K562 (cell line): ENCODE measurements around the gene MTA1. TPM values are rescaled to one million over a fixed set of nuclear protein-coding genes. Genes with fewer than 3 reads are reported as not detected.

ENCODE experiments used
- ATAC-seq: fragments of 200-7000 bp; cut with Tn5 transposase; 3 replicates; pipeline ENCODE4 v1.9.1; 2020; ENCODE audit warnings: moderate library complexity
- BruUV-seq: library from RNA; stranded (reverse); fragments of 400-500 nt; replicated peaks from 2 replicates; lab custom pipeline; 2021; lab: Mats Ljungman, UMichigan
- CTCF ChIA-PET: fragments of 300-600 bp; formaldehyde crosslinking; extraction: SDS; loops from one replicate; lab custom pipeline; 2021; ENCODE audit warnings: low intra/inter-chr PET ratio; lab: Yijun Ruan, JAX
- POLR2A ChIA-PET: fragments of 300-600, 350-650 bp; sonication (Branson Sonifier 250); formaldehyde crosslinking; extraction: SDS; loops from one replicate; lab custom pipeline; 2021; ENCODE audit warnings: antibody characterized with exemption, inconsistent platforms; lab: Yijun Ruan, JAX
- DNase-seq, 4 experiments: peaks; one replicate each; pipeline versions ENCODE4 v3.0.0 to v3.0.0-alpha.2; 2011 to 2018; ENCODE audit warnings: low spot score in 3 of 4, mixed read lengths in 3 of 4; ENCODE audit errors: extremely low read depth in 1 of 4
- FAIRE-seq: peaks from 2 replicates; lab custom pipeline; 2011; peaks lifted over from hg19 to GRCh38; lab: Jason Lieb, UNC
- H2AFZ ChIP-seq: 2 replicates; pipeline ENCODE4 v1.6.0; 2011; ENCODE audit warnings: low read depth, low read length, control low read depth, inconsistent platforms
- H3K27ac ChIP-seq: fragments of 200-600 bp; 3 replicates; pipeline ENCODE4 v1.8.0; 2011; ENCODE audit warnings: low read depth, mild to moderate bottlenecking, control low read depth, inconsistent platforms, low read length, moderate library complexity, mixed read lengths; ENCODE audit errors: extremely low read depth
- H3K27me3 ChIP-seq, 2 experiments: fragments of 300-600 bp in 1 of 2; 2 replicates in 1 of 2; 3 replicates in 1 of 2; pipeline versions ENCODE4 v1.6.0 to v1.8.0; 2011; ENCODE audit warnings: inconsistent platforms in 2 of 2, low read length in 2 of 2, mild to moderate bottlenecking in 1 of 2, mixed read lengths in 1 of 2, moderate library complexity in 1 of 2; ENCODE audit not compliant: control insufficient read depth in 2 of 2, insufficient read depth in 2 of 2
- H3K36me3 ChIP-seq: fragments of 300-600 bp; 3 replicates; pipeline ENCODE4 v1.8.0; 2011; ENCODE audit warnings: mild to moderate bottlenecking, low read length, inconsistent platforms; ENCODE audit not compliant: control insufficient read depth, insufficient read depth
- H3K4me1 ChIP-seq, 2 experiments: fragments of 200-600 bp in 1 of 2; replicated peaks in 1 of 2; 2 replicates in 1 of 2; 3 replicates in 1 of 2; pipeline versions ENCODE4 v1.5.1 to v1.8.0; 2011; ENCODE audit warnings: inconsistent platforms in 2 of 2, low read length in 2 of 2, mild to moderate bottlenecking in 1 of 2, mixed read lengths in 1 of 2, moderate library complexity in 1 of 2; ENCODE audit not compliant: control insufficient read depth in 2 of 2, insufficient read depth in 2 of 2
- H3K4me2 ChIP-seq: 2 replicates; pipeline ENCODE4 v1.6.1; 2011; ENCODE audit warnings: low read length, control low read depth, inconsistent platforms, mixed read lengths; ENCODE audit not compliant: insufficient read depth
- H3K4me3 ChIP-seq: fragments of 200-600 bp; sonication (generic), shearing (Covaris generic); 2 replicates; pipeline ENCODE4 v1.5.1; 2016; ENCODE audit warnings: control low read depth, inconsistent platforms
- H3K79me2 ChIP-seq: fragments of 200-600 bp; 3 replicates; pipeline ENCODE4 v1.8.0; 2011; ENCODE audit warnings: low read length, inconsistent platforms; ENCODE audit not compliant: control insufficient read depth, insufficient read depth
- H3K9ac ChIP-seq, 2 experiments: 2 replicates each; pipeline versions ENCODE4 v1.6.0 to v1.6.1; 2011; ENCODE audit warnings: low read depth in 2 of 2, low read length in 2 of 2, control low read depth in 1 of 2, inconsistent platforms in 1 of 2, mild to moderate bottlenecking in 1 of 2, mixed read lengths in 1 of 2; ENCODE audit not compliant: insufficient read depth in 1 of 2
- H3K9me1 ChIP-seq: one replicate; pipeline ENCODE4 v1.6.0; 2011; ENCODE audit warnings: inconsistent platforms, mild to moderate bottlenecking, low read length, moderate library complexity; ENCODE audit not compliant: control insufficient read depth, insufficient read depth
- H3K9me3 ChIP-seq: replicated peaks from 2 replicates; pipeline ENCODE4 v1.5.1; 2011; ENCODE audit warnings: low read depth, low read length, inconsistent platforms; ENCODE audit not compliant: control insufficient read depth, insufficient read depth
- H4K20me1 ChIP-seq: replicated peaks from 2 replicates; pipeline ENCODE4 v1.6.1; 2011; ENCODE audit warnings: low read length, inconsistent platforms, mixed read lengths; ENCODE audit not compliant: control insufficient read depth, insufficient read depth
- KDM1A ChIP-seq, 2 experiments: fragments of 450-650 bp; IDR thresholded peaks; 2 replicates each; pipeline ENCODE4 v1.6.1; 2016; ENCODE audit warnings: mild to moderate bottlenecking in 2 of 2
- MTA2 ChIP-seq: fragments of 450-650 bp; IDR thresholded peaks from 2 replicates; pipeline ENCODE4 v1.6.1; 2016; ENCODE audit warnings: low read depth
- ZBTB33 ChIP-seq: sonication (generic); formaldehyde crosslinking; IDR thresholded peaks from 2 replicates; pipeline ENCODE4 v1.8.1; 2023; ENCODE audit warnings: mild to moderate bottlenecking, missing genetic modification reagents
- ZMIZ1 ChIP-seq, 2 experiments: fragments of 150-350 bp in 1 of 2; IDR thresholded peaks; 2 replicates each; pipeline ENCODE4 v1.6.1; 2012 to 2016; ENCODE audit warnings: low read depth in 2 of 2, low read length in 2 of 2, mild to moderate bottlenecking in 1 of 2, moderate library complexity in 1 of 2
- ZNF124 ChIP-seq: sonication (generic); formaldehyde crosslinking; IDR thresholded peaks from 2 replicates; pipeline ENCODE4 v1.8.1; 2022; ENCODE audit warnings: missing genetic modification reagents
- ZNF583 ChIP-seq: fragments of 250-450 bp; sonication (Bioruptor Pico); IDR thresholded peaks from 2 replicates; pipeline ENCODE4 v1.4.0; 2020
- ZNF778 ChIP-seq: fragments of 450-650 bp; formaldehyde crosslinking; IDR thresholded peaks from 2 replicates; pipeline ENCODE4 v1.4.0; 2020; ENCODE audit warnings: mild to moderate bottlenecking, moderate library complexity
- WGBS: fragments of 100-300 bp; shearing (Covaris generic); methylation state at CpG from one replicate; pipeline ENCODE4 v1.1.6; 2016; ENCODE audit warnings: low coverage, mixed read lengths; ENCODE audit not compliant: insufficient coverage; ENCODE audit errors: missing lambda C conversion rate; 5-methylcytosine and 5-hydroxymethylcytosine counted together
- in situ Hi-C: fragments of 300-500 bp; cut with MboI; formaldehyde crosslinking; loops from 4 replicates; pipeline ENCODE4 v1.15.0; 2018; ENCODE audit warnings: inconsistent platforms, mixed read lengths
- intact Hi-C: fragments of 100-400 bp; cut with micrococcal nuclease; formaldehyde crosslinking; loops from 2 replicates; pipeline ENCODE4 v1.14.2; 2022
- polyA plus RNA-seq, 8 experiments: library from polyadenylated mRNA; depleted of rRNA in 4 of 8; stranded (reverse) in 5 of 8; unstranded in 3 of 8; fragments of >200 nt; fragmentation: Nextera tagmentation in 2 of 8; fragmentation: Illumina TruSeq in 1 of 8; extraction: Ambion mirVana in 2 of 8; extraction: Trizol in 1 of 8; gene quantifications; 2 replicates each; pipeline versions ENCODE4 v1.2.1 to v1.2.3, GENCODE V29; 2011 to 2014; ENCODE audit warnings: inconsistent platforms in 1 of 8, missing spikeins in 1 of 8
- total RNA-seq, 7 experiments: library from RNA; depleted of rRNA in 6 of 7; stranded (reverse); fragments of >200 nt in 6 of 7; fragmentation: Illumina TruSeq in 2 of 7; extraction: Trizol in 2 of 7; gene quantifications; 2 replicates each; pipeline versions ENCODE4 v1.2.1 to v1.2.3, GENCODE V29; 2011 to 2021; ENCODE audit warnings: low replicate concordance in 1 of 7

MTA1 gene
- total and polyA plus RNA-seq, 9 of the 15 experiments (the other 6 are each of a cell fraction or from before 2014, with no cell fraction given) = 0.13 to 118 (median 32.3) TPM

GRCh38 chr14:105400016-105400415 is 19.6 kb upstream of the MTA1 start:
- intact Hi-C loops = no loop called here
- no TSS peak for BruUV-seq
- no peak for TF ChIP-seq ZNF583
- TF ChIP-seq ZBTB33 (CRISPR knock-in tag) = no peak
- TF ChIP-seq ZNF124 (CRISPR knock-in tag) = no peak
- no peak for TF ChIP-seq KDM1A (IDR thresholded peaks at IDR 0.05)
- TF ChIP-seq ZNF778 = no peak
- no peak for TF ChIP-seq MTA2
- TF ChIP-seq ZMIZ1 (IDR thresholded peaks at IDR 0.05; ENCODE audit: low read depth in 2 of 2, low read length in 2 of 2) = no peak

More at GRCh38 chr14:105400016-105400415, 19.6 kb upstream of the MTA1 start:
- ChIA-PET CTCF (no interaction called here), POLR2A (interaction anchor here (1.4 kb wide), 1 partner anchor 9 kb away, joined by 5 read pairs; no protein-coding TSS in a partner anchor)
- H3K27ac ChIP-seq = no peak overlapping the region
- H3K36me3 ChIP-seq = peaks cover 21% of the 10 kb centered on the region; the same call in 2 of the 3 replicates
- H3K9me1 ChIP-seq = no peaks in the 10 kb centered on the region
- in situ Hi-C loops = no loop called here
- 0 out of 2 replicates have a peak overlapping the region, but pooled peaks have one; percentile 79 for H3K4me2 ChIP-seq
- H2AFZ ChIP-seq = no peak overlapping the region
- peaks cover 7% of the 10 kb centered on the region for H3K9me3 ChIP-seq
- H4K20me1 ChIP-seq = no peaks in the 10 kb centered on the region
- FAIRE-seq (no peak), ATAC-seq (no peak), DNase-seq (no peak)
- peak overlapping the region in 1 of 2 experiments; percentile 4; a peak in 1 of 4 replicates for H3K9ac ChIP-seq
- 100% methylated on average over 7 of the region's 9 CpGs for WGBS
- peaks cover 16% of the 10 kb centered on the region for H3K79me2 ChIP-seq
- H3K27me3 ChIP-seq = no peaks in the 10 kb centered on the region
- peaks cover 5 to 41% of the 10 kb centered on the region in 2 experiments; a peak in 4 of 5 replicates for H3K4me1 ChIP-seq
- H3K4me3 ChIP-seq = no peak overlapping the region
